Germinal center (tissue), 1 donor: ENCODE data around the gene FDCSP.
"Not testable (repeated sequence)": the region's sequence is repeated elsewhere in the genome, so short reads cannot be mapped to it uniquely, and the experiment has no call there.

Experiments
- DNase-seq: peaks from one replicate; pipeline ENCODE4 v3.0.0; 2012; ENCODE audit warnings: mixed read lengths, low spot score

Gene FDCSP

DNA sequence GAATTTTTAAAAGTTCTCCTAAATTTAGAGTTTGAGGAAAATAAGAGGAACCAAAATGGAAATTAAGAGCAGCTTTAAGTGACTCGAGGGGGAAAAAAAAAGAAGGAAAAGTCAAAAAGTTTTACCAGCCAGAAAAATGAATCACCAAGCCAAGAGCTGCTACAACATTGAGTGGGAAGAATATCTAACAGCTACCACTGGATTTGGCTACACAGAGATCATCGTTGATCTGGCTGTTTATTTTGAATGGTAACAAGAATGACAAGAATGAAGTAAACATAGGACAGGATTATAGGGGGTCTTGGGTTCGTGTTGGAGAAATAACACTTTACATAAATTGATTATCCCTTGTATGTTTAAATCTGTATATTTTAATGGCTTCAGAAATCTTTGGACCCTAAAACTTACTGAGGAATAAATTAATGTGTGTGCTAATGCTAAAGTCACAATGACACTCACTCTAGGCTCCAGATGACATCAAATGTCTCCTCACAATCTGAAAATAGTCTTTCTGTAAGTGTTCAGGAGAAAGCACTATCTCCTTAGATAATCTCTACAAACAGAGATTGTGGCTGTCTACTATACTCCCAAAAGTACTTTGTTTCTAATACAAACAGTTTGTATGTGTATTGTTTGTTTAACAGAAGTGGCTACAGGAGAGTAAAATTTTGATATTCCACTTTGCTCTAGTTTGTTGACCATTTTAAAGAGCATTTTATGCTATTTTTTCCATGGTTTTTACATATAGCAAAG, 13.4 kb downstream of the FDCSP start:
- no peak for DNase-seq

DNA sequence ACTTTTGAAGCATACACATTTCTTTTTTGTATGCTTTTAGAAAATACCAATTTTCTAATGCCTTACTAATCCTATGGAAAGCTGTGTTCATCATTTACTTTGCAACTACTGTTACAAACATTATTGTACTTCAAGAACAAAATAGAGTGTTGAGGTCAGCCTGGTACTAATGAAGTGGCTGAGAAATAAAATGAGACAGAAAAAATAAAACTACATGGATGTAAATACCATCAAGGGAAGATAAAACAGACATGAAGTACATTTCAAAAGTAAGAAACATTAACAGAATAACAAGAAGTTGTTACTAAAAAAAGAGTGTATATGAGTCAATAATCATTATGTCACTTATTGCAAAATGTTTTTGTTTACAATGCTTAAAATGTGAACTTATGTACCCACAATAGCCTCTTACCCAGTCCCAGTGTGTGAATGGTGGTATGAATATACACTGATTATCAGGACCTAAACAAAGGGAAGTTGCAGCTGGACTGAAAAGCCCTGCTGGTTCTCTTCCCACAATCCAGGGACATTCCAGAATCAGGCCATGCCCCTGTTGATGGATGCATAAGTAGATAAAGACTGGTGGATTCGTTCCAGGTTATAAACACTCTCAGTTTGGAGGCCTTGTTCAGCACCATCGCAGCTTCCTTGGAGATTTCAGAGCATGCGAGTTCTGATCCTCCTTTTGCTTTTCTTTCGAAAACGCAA, 14.1 kb downstream of the FDCSP start:
- no peak for DNase-seq

DNA sequence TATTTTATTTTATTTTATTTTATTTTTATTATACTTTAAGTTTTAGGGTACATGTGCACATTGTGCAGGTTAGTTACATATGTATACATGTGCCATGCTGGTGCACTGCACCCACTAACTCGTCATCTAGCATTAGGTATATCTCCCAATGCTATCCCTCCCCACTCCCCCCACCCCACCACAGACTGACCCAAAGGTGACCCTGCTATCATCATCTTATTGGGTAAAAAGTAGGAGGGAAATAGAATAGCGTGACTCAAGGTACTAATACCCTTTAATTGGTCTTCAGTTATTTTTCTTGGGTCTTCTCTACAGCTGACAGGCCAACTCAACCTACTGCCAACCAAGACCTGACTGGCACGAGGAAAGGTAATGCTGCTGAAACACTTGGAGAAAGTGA, 16.4 kb downstream of the FDCSP start, which contains the start of gene CSN3:
Gene CSN3 (plus strand): TSS at position 301 of the 400 bp plus-strand sequence. CDS start 2,223 bp downstream, outside the sequence.
- not testable (repeated sequence) for DNase-seq

DNA sequence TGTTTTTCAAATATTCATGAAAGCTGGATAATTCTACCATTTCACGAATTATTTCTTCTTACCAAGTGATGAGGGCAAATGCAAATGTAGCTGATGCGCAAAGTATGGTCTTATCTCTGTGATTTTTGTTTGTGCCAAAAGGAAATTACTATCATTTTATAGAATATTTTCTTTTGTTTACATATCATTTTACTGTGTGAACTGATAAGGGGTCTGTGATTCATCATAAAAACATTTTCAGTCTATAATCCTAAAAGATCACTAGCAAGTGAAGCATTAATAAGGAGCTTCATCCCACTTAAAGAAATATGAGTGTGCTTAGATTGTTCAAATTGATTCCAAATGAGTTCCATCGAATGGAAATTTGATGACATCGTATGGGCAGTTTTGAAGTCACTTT, 17.2 kb downstream of the FDCSP start:
- DNase-seq = no peak

DNA sequence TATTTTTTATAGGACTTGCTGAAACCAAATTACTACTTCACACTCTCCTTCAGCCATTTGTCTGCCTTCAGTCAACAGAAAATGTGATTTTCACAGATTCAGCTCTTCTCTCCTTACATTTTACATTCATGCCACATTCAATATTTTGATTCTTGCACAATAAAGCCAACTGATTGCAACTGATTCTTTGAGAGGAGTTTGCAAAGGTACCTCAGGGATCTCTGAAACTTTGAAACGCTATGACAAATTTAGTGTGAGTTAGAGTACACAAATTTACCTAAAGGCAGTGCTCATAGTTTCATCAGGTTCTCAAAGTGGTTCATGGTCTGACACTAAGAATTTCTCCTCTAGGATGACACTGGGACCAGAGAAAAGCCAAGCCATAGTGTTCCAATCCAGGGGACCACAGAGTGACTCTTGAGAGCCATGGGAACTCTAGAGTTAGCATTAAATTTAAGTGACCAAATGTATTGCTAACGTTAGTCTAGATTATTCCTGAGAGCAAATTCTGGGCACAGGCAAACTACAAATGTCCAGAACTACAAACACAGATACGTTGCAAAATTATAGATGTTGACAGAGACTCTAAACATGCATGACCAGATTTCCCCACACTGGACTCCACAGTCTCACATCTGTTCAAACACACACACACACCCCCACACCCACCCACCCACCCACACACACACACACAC, 25.5 kb downstream of the FDCSP start:
- no peak for DNase-seq

DNA sequence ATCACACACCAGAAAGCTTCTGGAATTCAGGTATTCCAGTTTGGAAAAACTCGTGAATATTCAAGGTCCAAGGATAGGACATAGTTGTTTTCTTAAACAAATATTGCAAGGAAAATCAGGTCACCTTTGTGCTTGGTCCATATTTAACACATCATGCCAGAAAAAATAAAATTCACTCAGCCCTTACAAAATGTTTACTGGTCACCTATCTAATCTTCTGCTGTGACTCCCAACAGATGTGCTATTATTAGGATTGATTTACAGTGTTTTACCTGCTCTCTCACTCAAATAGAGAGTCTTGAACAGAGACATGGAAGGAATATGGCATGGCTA, 26.0 kb downstream of the FDCSP start:
- no peak for DNase-seq

DNA sequence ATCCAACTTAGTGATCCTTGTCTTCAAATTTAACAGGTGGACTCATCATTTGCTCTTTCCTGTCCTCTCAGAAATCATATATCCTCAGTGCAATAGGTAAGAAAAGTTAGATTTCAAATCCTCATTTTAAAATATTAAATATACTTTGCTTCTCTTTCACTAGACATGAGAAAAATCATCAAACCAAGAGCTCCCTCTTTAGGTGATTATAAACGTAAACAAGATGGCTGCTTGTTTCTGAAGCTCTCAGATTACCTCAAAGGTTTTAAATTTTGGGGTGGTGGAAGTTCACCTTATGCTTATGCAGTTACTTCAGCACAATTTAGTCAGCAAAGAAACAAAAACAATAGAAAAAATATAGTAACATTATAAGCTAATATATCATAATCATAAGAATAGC, 43.8 kb downstream of the FDCSP start:
- no peak for DNase-seq

DNA sequence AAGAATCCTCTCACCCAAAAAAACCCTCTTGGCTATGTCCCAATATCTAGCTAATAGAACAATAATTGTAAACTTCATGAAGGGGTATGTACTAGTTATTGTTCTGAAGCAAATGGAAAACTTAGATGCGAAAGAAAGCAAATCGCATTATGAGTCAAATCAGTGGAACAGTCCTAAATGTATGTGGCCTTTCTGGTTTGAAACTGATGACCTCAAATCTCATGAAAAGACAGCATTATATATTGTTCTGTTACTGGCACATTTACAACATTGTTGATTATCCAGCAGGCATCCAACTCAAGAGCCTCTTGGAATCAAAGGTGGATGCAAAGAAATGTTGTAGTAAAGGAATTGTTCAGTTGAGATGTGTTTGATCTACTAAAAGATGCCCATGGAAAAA, 51.2 kb downstream of the FDCSP start:
- no peak for DNase-seq

DNA sequence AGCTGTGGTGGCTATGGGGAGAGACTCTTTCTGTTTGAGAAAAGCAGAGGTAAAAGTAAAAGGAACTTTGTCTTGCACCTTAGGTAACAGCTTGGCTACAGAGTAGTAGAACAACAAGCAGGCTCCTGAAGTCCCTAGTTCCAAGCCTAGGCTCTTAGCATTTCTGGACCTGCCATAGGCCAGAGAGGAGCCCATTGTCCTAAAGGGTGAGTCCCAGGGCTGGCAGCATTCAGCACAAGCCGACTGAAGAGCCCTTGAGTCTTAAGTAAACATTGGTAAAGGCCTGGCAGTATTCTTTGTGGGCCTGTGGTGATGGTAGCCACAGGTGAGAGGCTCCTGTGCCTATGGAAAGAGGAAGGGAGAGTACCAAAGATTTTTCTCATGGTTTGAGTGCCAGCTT, 54.6 kb downstream of the FDCSP start:
- DNase-seq = no peak
